Fibroblast of lung (primary cell): ENCODE data around the gene CCL13. TPM values are rescaled to one million over a fixed set of nuclear protein-coding genes. Genes with fewer than 3 reads are reported as not detected.

Experiments
- DNase-seq, 2 donors: peaks; one replicate each; pipeline versions ENCODE4 v3.0.0 to v3.0.0-alpha.2; 2010; ENCODE audit warnings: low read depth in 2 of 2
- H2AFZ ChIP-seq: 2 replicates; pipeline ENCODE4 v1.5.1; 2012; ENCODE audit warnings: low read length, control low read depth, inconsistent platforms
- H3K27ac ChIP-seq: 2 replicates; pipeline ENCODE4 v1.5.1; 2011; ENCODE audit warnings: low read length, control low read depth; ENCODE audit not compliant: insufficient read depth
- H3K27me3 ChIP-seq: 2 replicates; pipeline ENCODE4 v1.5.1; 2011; ENCODE audit warnings: mild to moderate bottlenecking, low read length; ENCODE audit not compliant: control insufficient read depth, insufficient read depth
- H3K36me3 ChIP-seq: 2 replicates; pipeline ENCODE4 v1.5.1; 2011; ENCODE audit warnings: low read length; ENCODE audit not compliant: control insufficient read depth, insufficient read depth
- H3K4me1 ChIP-seq: 2 replicates; pipeline ENCODE4 v1.5.1; 2011; ENCODE audit warnings: low read length; ENCODE audit not compliant: control insufficient read depth, insufficient read depth; ENCODE audit errors: extremely low read depth
- H3K4me2 ChIP-seq: 2 replicates; pipeline ENCODE4 v1.5.1; 2011; ENCODE audit warnings: low read length, control low read depth; ENCODE audit not compliant: insufficient read depth; ENCODE audit errors: extremely low read depth
- H3K4me3 ChIP-seq, 4 experiments: fragments of 200-600 bp in 1 of 4; sonication (generic) in 1 of 4; replicated peaks in 1 of 4; 2 replicates each; pipeline ENCODE4 v1.5.1; 2011 to 2016; ENCODE audit warnings: low read length in 4 of 4, low read depth in 3 of 4, mild to moderate bottlenecking in 3 of 4, control low read depth in 2 of 4, inconsistent platforms in 1 of 4, mixed read lengths in 1 of 4; ENCODE audit not compliant: insufficient read depth in 1 of 4; ENCODE audit errors: control extremely low read depth in 1 of 4
- H3K79me2 ChIP-seq: 2 replicates; pipeline ENCODE4 v1.5.1; 2012; ENCODE audit warnings: mild to moderate bottlenecking, low read length, inconsistent platforms; ENCODE audit not compliant: control insufficient read depth, insufficient read depth
- H3K9ac ChIP-seq: 2 replicates; pipeline ENCODE4 v1.5.1; 2011; ENCODE audit warnings: mild to moderate bottlenecking, low read length, control low read depth; ENCODE audit not compliant: insufficient read depth
- H3K9me3 ChIP-seq: 2 replicates; pipeline ENCODE4 v1.5.1; 2012; ENCODE audit warnings: low read depth, low read length; ENCODE audit not compliant: control insufficient read depth, insufficient read depth
- H4K20me1 ChIP-seq: 2 replicates; pipeline ENCODE4 v1.5.1; 2011; ENCODE audit warnings: low read length; ENCODE audit not compliant: control insufficient read depth, insufficient read depth; ENCODE audit errors: extremely low read depth
- CTCF ChIP-seq, 2 donors: IDR thresholded peaks in 1 of 2; conservative IDR thresholded peaks in 1 of 2; 1 replicate in 1 of 2; 2 replicates in 1 of 2; pipeline ENCODE4 v1.5.1; 2011 to 2012; ENCODE audit warnings: low read length in 2 of 2, control low read depth in 1 of 2, inconsistent platforms in 1 of 2, low read depth in 1 of 2, mild to moderate bottlenecking in 1 of 2
- EZH2 ChIP-seq: IDR thresholded peaks from 2 replicates; pipeline ENCODE4 v1.5.1; 2012; ENCODE audit warnings: low read length, control low read depth, mild to moderate bottlenecking; ENCODE audit errors: missing control alignments
- polyA plus RNA-seq, 2 donors: library from polyadenylated mRNA; depleted of rRNA in 1 of 2; stranded (reverse) in 1 of 2; unstranded in 1 of 2; fragments of >200 nt; gene quantifications; 2 replicates each; pipeline ENCODE4 v1.2.1, GENCODE V29; 2011 to 2012; ENCODE audit warnings: missing spikeins in 1 of 2
- total RNA-seq: library from RNA; depleted of rRNA; stranded (reverse); fragments of >200 nt; gene quantifications from 2 replicates; pipeline ENCODE4 v1.2.1, GENCODE V29; 2014

Gene CCL13
- total and polyA plus RNA-seq, 2 donors (not counting 1 experiment from before 2014, with no cell fraction given): 1.7 TPM; not detected in 1

- no peaks in the 10 kb centered on the region for H3K4me1 ChIP-seq
- no peak for TF ChIP-seq EZH2
- TF ChIP-seq CTCF (conservative IDR thresholded peaks at IDR 0.05 in 1 of 2, IDR thresholded peaks at IDR 0.05 in 1 of 2; ENCODE audit: low read depth in 1 of 2, low read length in 2 of 2): no peak
- no peak overlapping the region for H3K4me3 ChIP-seq
- DNase-seq: no peak
- H4K20me1 ChIP-seq: no peaks in the 10 kb centered on the region
- H3K4me2 ChIP-seq: no peak overlapping the region
- H3K27ac ChIP-seq: no peak overlapping the region
- no peak overlapping the region for H3K9ac ChIP-seq
- no peak overlapping the region for H2AFZ ChIP-seq
- H3K36me3 ChIP-seq: no peaks in the 10 kb centered on the region
- H3K79me2 ChIP-seq: no peaks in the 10 kb centered on the region
- no peaks in the 10 kb centered on the region for H3K9me3 ChIP-seq
- peaks cover 5% of the 10 kb centered on the region for H3K27me3 ChIP-seq
These were observed 4.5 kb downstream of the CCL13 start for GRCh38 chr17:34360601-34361270.

- Histone ChIP-seq H4K20me1 (no peaks in the 10 kb centered on the region), H3K9me3 (no peaks in the 10 kb centered on the region), H2AFZ (no peak overlapping the region), H3K27ac (no peak overlapping the region), H3K9ac (no peak overlapping the region), H3K4me2 (no peak overlapping the region), H3K36me3 (no peaks in the 10 kb centered on the region), H3K4me3 (no peak overlapping the region), H3K4me1 (no peaks in the 10 kb centered on the region), H3K79me2 (no peaks in the 10 kb centered on the region), H3K27me3 (peaks cover 5% of the 10 kb centered on the region)
- DNase-seq: peak; percentile 75 to 84
- peak; percentile 99 to 100 for TF ChIP-seq CTCF (conservative IDR thresholded peaks at IDR 0.05 in 1 of 2, IDR thresholded peaks at IDR 0.05 in 1 of 2; ENCODE audit: low read depth in 1 of 2, low read length in 2 of 2)
- TF ChIP-seq EZH2: no peak
These were observed 5.3 kb downstream of the CCL13 start for GRCh38 chr17:34361478-34362061.

- Histone ChIP-seq H3K36me3 (no peaks in the 10 kb centered on the region), H3K27ac (no peak within 1 kb of the TSS), H3K27me3 (peaks cover 5% of the 10 kb centered on the region), H3K4me2 (no peak within 1 kb of the TSS), H3K9me3 (no peaks in the 10 kb centered on the region), H4K20me1 (no peaks in the 10 kb centered on the region), H3K9ac (no peak within 1 kb of the TSS), H3K79me2 (no peaks in the 10 kb centered on the region), H2AFZ (no peak within 1 kb of the TSS), H3K4me3 (no peak within 1 kb of the TSS), H3K4me1 (no peaks in the 10 kb centered on the region)
- DNase-seq: no peak
- TF ChIP-seq CTCF (conservative IDR thresholded peaks at IDR 0.05 in 1 of 2, IDR thresholded peaks at IDR 0.05 in 1 of 2; ENCODE audit: low read depth in 1 of 2, low read length in 2 of 2) (no peak), EZH2 (no peak)
These were observed 6.9 kb downstream of the CCL13 start, which contains the start of gene CCL1 for GRCh38 chr17:34363183-34363661. Gene CCL1 (minus strand): TSS chr17:34363233. CDS start chr17:34363161, 72 bp downstream.
